ENCODE results near the gene ZRANB2.

The ZRANB2 gene

DNA sequence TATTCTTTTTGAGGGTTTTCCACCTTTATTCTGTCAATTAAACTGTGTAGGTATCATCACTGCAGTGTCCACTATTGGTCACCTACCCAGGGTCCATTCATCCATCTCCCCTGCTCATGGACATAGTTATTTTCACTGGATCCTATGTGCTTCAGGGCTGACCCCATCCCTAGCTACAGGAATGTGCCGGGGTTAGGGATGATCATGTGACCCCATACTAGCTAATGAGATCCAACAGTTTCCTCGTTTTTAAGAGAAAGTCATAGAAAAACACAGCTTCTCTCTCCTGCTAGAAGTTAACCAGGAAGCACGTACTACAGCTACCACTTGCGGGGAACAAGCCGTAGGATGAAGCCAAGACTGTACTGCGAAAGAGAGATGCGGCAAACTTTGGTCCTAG lies 52.8 kb downstream of the ZRANB2 start:
- DNase-seq (ENCODE audit: low spot score): no peak

DNA sequence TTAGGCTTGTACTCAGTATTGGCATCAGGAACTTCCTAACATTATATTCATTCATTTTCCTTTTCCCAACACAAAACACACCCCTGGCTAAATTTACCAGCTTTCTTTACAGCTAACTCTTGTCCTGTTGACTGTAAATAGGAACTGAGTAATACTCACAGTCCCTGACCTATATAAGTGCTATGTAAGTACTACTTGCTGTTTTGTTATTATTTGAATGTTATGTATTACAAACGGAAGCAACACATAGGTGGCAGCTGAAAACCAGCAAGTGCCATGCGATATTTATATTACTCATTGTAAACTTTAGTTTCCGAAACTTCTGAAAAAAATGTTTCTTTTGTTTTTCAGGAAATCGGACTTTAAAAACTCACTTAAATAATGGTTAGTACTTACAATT lies 54.7 kb downstream of the ZRANB2 start:
- DNase-seq (ENCODE audit: low spot score): no peak

DNA sequence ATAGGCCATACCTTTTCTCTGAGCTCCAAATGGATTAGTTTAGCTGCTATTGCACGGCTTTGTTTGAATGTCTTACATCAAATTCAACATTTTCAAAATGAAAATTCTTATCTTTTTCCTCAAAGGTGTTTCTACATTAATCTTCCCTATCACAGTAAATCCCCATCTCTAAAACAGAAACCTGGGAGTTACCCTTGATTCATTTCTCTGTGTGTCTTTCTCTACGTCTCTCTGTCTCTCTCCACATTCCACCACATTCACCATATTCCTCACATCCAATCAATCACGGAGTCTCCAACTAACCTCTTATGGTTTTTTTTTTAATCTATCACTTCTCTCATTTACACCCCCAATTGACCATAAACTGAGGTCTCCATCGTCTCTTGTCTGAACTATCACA lies 57.3 kb downstream of the ZRANB2 start:
- no peak for DNase-seq (ENCODE audit: low spot score)

DNA sequence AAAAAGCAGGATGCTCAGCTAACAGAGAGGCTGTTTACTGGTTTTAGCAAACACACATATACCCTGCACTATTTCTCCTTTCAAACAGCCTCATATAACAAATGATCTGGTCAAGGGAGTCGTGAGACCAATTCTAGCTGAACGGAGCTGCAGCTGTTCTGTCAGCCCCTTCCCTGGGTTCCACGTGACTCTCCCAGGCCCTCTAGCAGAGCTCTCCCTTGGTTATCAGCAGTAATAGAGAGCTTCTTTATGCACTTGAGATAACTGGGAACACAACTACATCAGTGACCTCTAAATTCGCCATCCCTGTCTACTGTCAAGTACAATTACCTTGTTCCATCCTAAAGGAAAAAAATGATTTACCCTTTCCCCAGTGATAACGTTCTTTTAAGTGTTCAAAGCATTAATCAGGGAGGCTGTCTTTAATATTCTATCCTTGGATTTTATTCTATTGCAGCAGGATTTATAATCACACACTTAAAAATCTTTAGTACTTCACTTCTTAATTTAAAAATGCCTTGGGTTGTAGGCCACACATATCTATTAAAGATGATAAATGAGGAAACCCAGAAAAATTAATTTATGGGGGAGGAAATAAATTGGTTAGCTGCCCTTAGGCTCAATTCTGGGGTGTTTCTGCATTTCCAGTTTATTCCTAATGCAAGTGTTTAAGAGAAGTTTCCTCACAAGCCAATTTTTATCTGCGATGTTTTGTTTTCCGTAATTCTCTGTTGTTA lies 61.4 kb downstream of the ZRANB2 start:
- DNase-seq (ENCODE audit: low spot score): no peak

DNA sequence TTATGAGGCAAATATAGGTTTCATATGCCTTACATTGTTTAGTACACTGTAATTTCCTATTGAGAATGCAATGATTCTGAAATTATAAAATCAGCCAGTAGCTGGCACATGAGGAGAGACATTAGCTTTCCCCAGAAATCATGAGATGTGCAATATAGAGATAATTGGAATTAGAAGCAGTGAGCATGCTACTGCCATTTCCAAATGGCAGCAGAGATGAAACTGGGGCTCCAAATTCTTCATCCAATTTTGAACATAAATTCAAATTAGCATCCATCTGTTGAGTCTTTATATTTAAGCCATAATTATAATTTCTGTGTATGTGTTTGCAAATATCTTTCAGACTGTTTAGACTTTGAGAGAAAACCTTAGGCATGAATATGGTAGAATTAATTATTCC lies 62.0 kb downstream of the ZRANB2 start:
- DNase-seq (ENCODE audit: low spot score): no peak

DNA sequence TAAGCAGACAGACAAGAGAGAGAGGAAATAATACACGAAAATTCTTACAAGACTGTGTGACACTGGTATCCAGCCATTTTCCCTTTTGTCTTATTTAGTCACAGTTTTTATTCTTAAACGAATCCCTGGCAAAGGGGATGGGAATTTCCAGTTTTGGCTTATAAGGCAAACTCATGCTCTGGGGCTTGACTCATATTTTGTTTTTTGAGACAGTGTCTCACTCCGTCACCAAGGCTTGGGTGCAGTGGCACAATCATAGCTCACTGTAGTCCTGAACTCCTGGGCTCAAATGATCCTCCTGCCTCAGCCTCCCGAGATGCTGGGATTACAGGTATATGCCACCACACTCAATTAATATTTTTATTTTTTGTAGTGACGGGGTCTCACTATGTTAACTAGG lies 65.1 kb downstream of the ZRANB2 start:
- DNase-seq (ENCODE audit: low spot score): no peak

DNA sequence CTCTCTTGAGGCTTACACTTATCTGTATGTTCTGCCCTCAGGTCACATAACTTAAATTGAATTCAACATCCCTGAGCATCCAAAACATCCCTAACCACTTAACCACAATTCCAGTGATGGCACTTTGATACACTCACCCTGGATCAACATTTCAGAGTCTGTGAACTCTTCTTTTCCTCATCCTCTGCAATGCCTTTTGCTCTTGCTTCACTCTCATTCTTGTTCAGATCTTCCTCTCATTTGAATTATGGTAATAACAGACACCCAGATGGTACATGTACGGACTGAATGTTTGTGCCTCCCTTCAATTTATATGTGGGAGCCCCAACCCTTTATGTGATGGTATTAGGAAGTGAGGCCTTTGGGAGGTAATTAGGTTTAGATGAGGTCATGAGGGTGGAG lies 66.7 kb downstream of the ZRANB2 start:
- DNase-seq (ENCODE audit: low spot score): no peak

All from COLO829 (cell line).